Measurements from ENCODE around the gene RASGRP3. TPM values are rescaled to one million over a fixed set of nuclear protein-coding genes. Genes with fewer than 3 reads are reported as not detected.

The RASGRP3 gene
- total RNA-seq, 1 experiment from 2014 or later, result 0.59 TPM

DNA sequence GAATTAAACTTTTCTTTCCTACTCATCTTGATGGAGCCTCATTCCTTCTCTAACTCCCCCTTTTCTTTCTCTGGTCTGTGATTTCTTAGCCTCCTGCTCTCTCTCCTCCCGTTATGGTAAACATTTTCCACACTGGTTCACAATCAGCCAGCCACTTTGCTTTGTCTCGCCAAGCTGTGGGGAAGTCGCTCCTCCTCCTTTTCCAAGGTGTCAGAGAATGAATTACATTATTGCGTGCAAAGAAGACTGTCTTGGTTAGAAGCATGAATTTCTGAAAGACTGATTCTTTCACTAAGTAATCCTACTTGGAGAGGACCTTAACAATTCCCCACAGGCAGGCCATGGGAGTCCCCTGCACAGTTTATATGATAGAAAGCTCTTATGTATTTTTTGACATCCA is 46.1 kb downstream of the RASGRP3 start:
- no peaks in the 10 kb centered on the region for H3K9me3 ChIP-seq (ENCODE audit: control insufficient read depth in 1 of 2, insufficient read depth in 1 of 2, low read depth in 1 of 2, low read length in 2 of 2)
- BruUV-seq (replicated peaks), result no TSS peak
- no peaks in the 10 kb centered on the region for H3K9me2 ChIP-seq (ENCODE audit: insufficient read depth)
- H3K4me3 ChIP-seq (replicated peaks in 1 of 2; ENCODE audit: low read depth in 1 of 2, low read length in 2 of 2), result no peak overlapping the region
- no peaks in the 10 kb centered on the region for H3K4me1 ChIP-seq (ENCODE audit: control insufficient read depth in 1 of 2, insufficient read depth in 2 of 2, low read length in 2 of 2)
- no peak overlapping the region for H3K4me2 ChIP-seq (ENCODE audit: low read length)
- RAD21 ChIA-PET (ENCODE audit: low non-redundant PET in 1 of 2, low total read pairs in 2 of 2, uncharacterized antibody in 2 of 2, unreplicated experiment in 2 of 2), result no interaction called here
- CTCF ChIA-PET, result no interaction called here
- ATAC-seq (no peak), DNase-seq (ENCODE audit: low read depth, low spot score) (no peak)
- TF ChIP-seq CEBPB (IDR thresholded peaks at IDR 0.05; ENCODE audit: low read depth), result no peak
- TF ChIP-seq POLR2AphosphoS5 (IDR thresholded peaks at IDR 0.05; ENCODE audit: low read depth, low read length), result no peak
- TF ChIP-seq, protein P1, sequence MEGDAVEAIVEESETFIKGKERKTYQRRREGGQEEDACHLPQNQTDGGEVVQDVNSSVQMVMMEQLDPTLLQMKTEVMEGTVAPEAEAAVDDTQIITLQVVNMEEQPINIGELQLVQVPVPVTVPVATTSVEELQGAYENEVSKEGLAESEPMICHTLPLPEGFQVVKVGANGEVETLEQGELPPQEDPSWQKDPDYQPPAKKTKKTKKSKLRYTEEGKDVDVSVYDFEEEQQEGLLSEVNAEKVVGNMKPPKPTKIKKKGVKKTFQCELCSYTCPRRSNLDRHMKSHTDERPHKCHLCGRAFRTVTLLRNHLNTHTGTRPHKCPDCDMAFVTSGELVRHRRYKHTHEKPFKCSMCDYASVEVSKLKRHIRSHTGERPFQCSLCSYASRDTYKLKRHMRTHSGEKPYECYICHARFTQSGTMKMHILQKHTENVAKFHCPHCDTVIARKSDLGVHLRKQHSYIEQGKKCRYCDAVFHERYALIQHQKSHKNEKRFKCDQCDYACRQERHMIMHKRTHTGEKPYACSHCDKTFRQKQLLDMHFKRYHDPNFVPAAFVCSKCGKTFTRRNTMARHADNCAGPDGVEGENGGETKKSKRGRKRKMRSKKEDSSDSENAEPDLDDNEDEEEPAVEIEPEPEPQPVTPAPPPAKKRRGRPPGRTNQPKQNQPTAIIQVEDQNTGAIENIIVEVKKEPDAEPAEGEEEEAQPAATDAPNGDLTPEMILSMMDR (IDR thresholded peaks at IDR 0.05 in 2 of 3, conservative IDR thresholded peaks at IDR 0.05 in 1 of 3; ENCODE audit: borderline replicate concordance in 1 of 3, insufficient read depth in 1 of 3, low read depth in 2 of 3, low read length in 2 of 3), result no peak
- no peak for TF ChIP-seq EZH2 (IDR thresholded peaks at IDR 0.05)
- no peak for TF ChIP-seq POLR2A (IDR thresholded peaks at IDR 0.05; ENCODE audit: borderline replicate concordance, extremely low read depth, insufficient read depth, insufficient read length)
- no peak for TF ChIP-seq ZNF274 (IDR thresholded peaks at IDR 0.05; ENCODE audit: low read depth, low read length)
- H3K36me3 ChIP-seq (ENCODE audit: control insufficient read depth in 1 of 2, insufficient read depth in 2 of 2, low read length in 2 of 2), result no peaks in the 10 kb centered on the region
- intact Hi-C loops (cut with micrococcal nuclease), result no loop called here
- no peak overlapping the region for H3K27ac ChIP-seq (ENCODE audit: low read depth, low read length)
- H4K20me1 ChIP-seq (ENCODE audit: insufficient read depth), result no peaks in the 10 kb centered on the region
- no peaks in the 10 kb centered on the region for H3K79me2 ChIP-seq (ENCODE audit: insufficient read depth, low read length)
- POLR2A ChIA-PET, result no interaction called here
- no peak overlapping the region for H2AFZ ChIP-seq (ENCODE audit: low read depth, low read length, poor library complexity, severe bottlenecking)
- no peak overlapping the region for H3K9ac ChIP-seq (ENCODE audit: low read length)
- H3K27me3 ChIP-seq (ENCODE audit: insufficient read depth, low read length), result no peaks in the 10 kb centered on the region

DNA sequence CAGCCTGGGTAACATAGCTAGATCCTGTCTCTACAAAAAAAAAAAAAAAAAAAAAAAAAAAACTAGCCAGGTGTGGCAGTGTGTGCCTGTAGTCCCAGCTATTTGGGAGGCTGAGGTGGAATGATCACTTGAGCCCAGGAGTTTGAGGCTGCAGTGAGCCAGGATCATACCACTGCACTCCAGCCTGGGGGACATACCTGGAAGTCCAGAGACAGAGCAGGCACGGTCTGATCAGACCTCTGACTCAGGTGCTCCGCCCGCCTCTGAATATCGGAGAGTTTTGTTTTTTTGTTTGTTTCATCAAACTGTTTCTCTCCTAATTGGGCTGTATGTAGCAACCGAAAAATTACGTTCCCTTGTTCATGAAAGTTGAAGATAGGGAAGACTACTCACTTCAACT is 49.2 kb downstream of the RASGRP3 start:
- DNase-seq (ENCODE audit: low read depth, low spot score) (no peak), ATAC-seq (no peak)
- Histone ChIP-seq H3K27ac (ENCODE audit: low read depth, low read length) (no peak overlapping the region), H3K27me3 (ENCODE audit: insufficient read depth, low read length) (no peaks in the 10 kb centered on the region), H4K20me1 (ENCODE audit: insufficient read depth) (no peaks in the 10 kb centered on the region), H3K79me2 (ENCODE audit: insufficient read depth, low read length) (no peaks in the 10 kb centered on the region), H3K9me2 (ENCODE audit: insufficient read depth) (0 out of 2 replicates have a peak, but pooled peaks cover 2% of the 10 kb centered on the region), H3K9ac (ENCODE audit: low read length) (no peak overlapping the region), H3K4me2 (ENCODE audit: low read length) (no peak overlapping the region), H3K9me3 (ENCODE audit: control insufficient read depth in 1 of 2, insufficient read depth in 1 of 2, low read depth in 1 of 2, low read length in 2 of 2) (no peaks in the 10 kb centered on the region), H3K4me3 (replicated peaks in 1 of 2; ENCODE audit: low read depth in 1 of 2, low read length in 2 of 2) (no peak overlapping the region), H3K4me1 (ENCODE audit: control insufficient read depth in 1 of 2, insufficient read depth in 2 of 2, low read length in 2 of 2) (peaks cover 0 to 4% of the 10 kb centered on the region in 2 experiments; a peak in 1 of 4 replicates), H3K36me3 (ENCODE audit: control insufficient read depth in 1 of 2, insufficient read depth in 2 of 2, low read length in 2 of 2) (no peaks in the 10 kb centered on the region), H2AFZ (ENCODE audit: low read depth, low read length, poor library complexity, severe bottlenecking) (no peak overlapping the region)
- no TSS peak for BruUV-seq (replicated peaks)
- TF ChIP-seq SP1 (IDR thresholded peaks at IDR 0.05; ENCODE audit: low read depth), result no peak
- RAD21 ChIA-PET (ENCODE audit: low non-redundant PET in 1 of 2, low total read pairs in 2 of 2, uncharacterized antibody in 2 of 2, unreplicated experiment in 2 of 2), result no interaction called here
- intact Hi-C loops (cut with micrococcal nuclease), result no loop called here
- CTCF ChIA-PET, result no interaction called here
- POLR2A ChIA-PET, result no interaction called here

All from HCT116 (cell line).